HCT116 (cell line): Measurements from ENCODE around the gene LARP1. TPM values are rescaled to one million over a fixed set of nuclear protein-coding genes. Genes with fewer than 3 reads are reported as not detected.

Source experiments
- ATAC-seq: fragments of 200-7000 bp; cut with Tn5 transposase; 2 replicates; pipeline ENCODE4 v1.9.1; 2020; ENCODE audit warnings: mild to moderate bottlenecking, moderate library complexity
- BruUV-seq: library from RNA; stranded (reverse); fragments of 400-500 nt; replicated peaks from 2 replicates; lab custom pipeline; 2021; lab: Mats Ljungman, UMichigan
- CTCF ChIA-PET: fragments of 300-600 bp; sonication (Branson Sonifier 250); formaldehyde crosslinking; loops from one replicate; lab custom pipeline; 2021; ENCODE audit warnings: antibody characterized with exemption; lab: Charles Lee
- POLR2A ChIA-PET: fragments of 300-600, 350-600 bp; sonication (Branson Sonifier 250); formaldehyde crosslinking; loops from one replicate; lab custom pipeline; 2021; ENCODE audit warnings: antibody characterized with exemption; lab: Charles Lee
- RAD21 ChIA-PET, 2 experiments: fragments of 300-600 bp; sonication (Branson Sonifier 250); formaldehyde crosslinking; loops; one replicate each; lab custom pipeline; 2023; ENCODE audit warnings: low total read pairs in 2 of 2; ENCODE audit not compliant: uncharacterized antibody in 2 of 2, unreplicated experiment in 2 of 2, low non-redundant PET in 1 of 2; lab: Charles Lee
- DNase-seq: peaks from one replicate; pipeline ENCODE4 v3.0.0-alpha.2; 2010; ENCODE audit warnings: low read depth, low spot score
- H2AFZ ChIP-seq: fragments of 200-600 bp; shearing (Covaris generic), sonication (generic); 2 replicates; pipeline ENCODE4 v1.6.1; 2017; ENCODE audit warnings: low read depth, mixed run types, mixed read lengths, antibody characterized with exemption, low read length; ENCODE audit not compliant: poor library complexity, severe bottlenecking
- H3K27ac ChIP-seq: 2 replicates; pipeline ENCODE4 v1.5.1; 2012; ENCODE audit warnings: low read depth, low read length
- H3K27me3 ChIP-seq: fragments of 200-600 bp; sonication (generic); 2 replicates; pipeline ENCODE4 v1.6.1; 2016; ENCODE audit warnings: mixed run types, low read length, mixed read lengths; ENCODE audit not compliant: insufficient read depth
- H3K36me3 ChIP-seq, 2 experiments: fragments of 200-500 bp in 1 of 2; fragments of 200-600 bp in 1 of 2; sonication (Bioruptor generic) in 1 of 2; sonication (generic) in 1 of 2; 2 replicates each; pipeline versions ENCODE4 v1.5.1 to v1.6.1; 2014 to 2016; ENCODE audit warnings: low read length in 2 of 2, inconsistent platforms in 1 of 2, mixed read lengths in 1 of 2, mixed run types in 1 of 2; ENCODE audit not compliant: insufficient read depth in 2 of 2, control insufficient read depth in 1 of 2
- H3K4me1 ChIP-seq, 2 experiments: fragments of 200-600 bp in 1 of 2; sonication (generic) in 1 of 2; 2 replicates each; pipeline versions ENCODE4 v1.5.1 to v1.6.1; 2012 to 2017; ENCODE audit warnings: low read length in 2 of 2, inconsistent platforms in 1 of 2, mild to moderate bottlenecking in 1 of 2, mixed read lengths in 1 of 2, mixed run types in 1 of 2, moderate library complexity in 1 of 2; ENCODE audit not compliant: insufficient read depth in 2 of 2, control insufficient read depth in 1 of 2
- H3K4me2 ChIP-seq: fragments of 200-600 bp; sonication (generic); 2 replicates; pipeline ENCODE4 v1.6.1; 2017; ENCODE audit warnings: mixed run types, low read length, mixed read lengths
- H3K4me3 ChIP-seq, 2 experiments: fragments of 200-600 bp in 1 of 2; sonication (generic) in 1 of 2; replicated peaks in 1 of 2; 2 replicates each; pipeline ENCODE4 v1.5.1; 2011 to 2016; ENCODE audit warnings: low read length in 2 of 2, control low read depth in 1 of 2, low read depth in 1 of 2, mild to moderate bottlenecking in 1 of 2, mixed read lengths in 1 of 2, mixed run types in 1 of 2
- H3K79me2 ChIP-seq: fragments of 200-600 bp; sonication (generic); 2 replicates; pipeline ENCODE4 v1.6.1; 2017; ENCODE audit warnings: mild to moderate bottlenecking, mixed run types, low read length, moderate library complexity, mixed read lengths; ENCODE audit not compliant: insufficient read depth
- H3K9ac ChIP-seq: fragments of 200-600 bp; sonication (generic); 2 replicates; pipeline ENCODE4 v1.6.1; 2016; ENCODE audit warnings: low read length, mixed read lengths
- H3K9me2 ChIP-seq: fragments of 200-600 bp; sonication (generic), shearing (Covaris generic); 2 replicates; pipeline ENCODE4 v1.6.1; 2017; ENCODE audit warnings: mixed run types, mild to moderate bottlenecking, moderate library complexity; ENCODE audit not compliant: insufficient read depth
- H3K9me3 ChIP-seq, 2 experiments: fragments of 200-500 bp in 1 of 2; fragments of 200-600 bp in 1 of 2; sonication (Bioruptor generic) in 1 of 2; sonication (generic) in 1 of 2; 2 replicates each; pipeline ENCODE4 v1.6.1; 2014 to 2017; ENCODE audit warnings: low read length in 2 of 2, mixed read lengths in 2 of 2, inconsistent platforms in 1 of 2, low read depth in 1 of 2, mild to moderate bottlenecking in 1 of 2, mixed run types in 1 of 2, moderate library complexity in 1 of 2; ENCODE audit not compliant: control insufficient read depth in 1 of 2, insufficient read depth in 1 of 2
- H4K20me1 ChIP-seq: fragments of 200-600 bp; sonication (generic), shearing (Covaris generic); 2 replicates; pipeline ENCODE4 v1.6.1; 2017; ENCODE audit warnings: mixed run types, mild to moderate bottlenecking, moderate library complexity; ENCODE audit not compliant: insufficient read depth
- CBX3 ChIP-seq: IDR thresholded peaks from 2 replicates; pipeline ENCODE4 v1.6.1; 2012; ENCODE audit warnings: low read depth
- CEBPB ChIP-seq: IDR thresholded peaks from 2 replicates; pipeline ENCODE4 v1.6.1; 2012; ENCODE audit warnings: low read depth
- EGR1 ChIP-seq: IDR thresholded peaks from 2 replicates; pipeline ENCODE4 v1.6.1; 2012; ENCODE audit warnings: low read depth
- ELF1 ChIP-seq: IDR thresholded peaks from 2 replicates; pipeline ENCODE4 v1.6.1; 2012; ENCODE audit warnings: low read depth, borderline replicate concordance
- EZH2 ChIP-seq: fragments of 200-600 bp; sonication (generic); IDR thresholded peaks from 2 replicates; pipeline ENCODE4 v1.6.1; 2017; ENCODE audit warnings: antibody characterized with exemption, mixed run types
- EZH2phosphoT487 ChIP-seq: fragments of 200-600 bp; IDR thresholded peaks from 2 replicates; pipeline ENCODE4 v1.6.1; 2018; ENCODE audit warnings: antibody characterized with exemption, borderline replicate concordance
- FOSL1 ChIP-seq: IDR thresholded peaks from 2 replicates; pipeline ENCODE4 v1.6.1; 2012; ENCODE audit warnings: low read depth
- JUND ChIP-seq: IDR thresholded peaks from 2 replicates; pipeline ENCODE4 v1.6.1; 2012
- POLR2A ChIP-seq: IDR thresholded peaks from 2 replicates; pipeline ENCODE4 v1.7.0; 2011; ENCODE audit warnings: borderline replicate concordance; ENCODE audit not compliant: insufficient read depth, insufficient read length; ENCODE audit errors: extremely low read depth
- POLR2AphosphoS5 ChIP-seq: IDR thresholded peaks from 2 replicates; pipeline ENCODE4 v1.6.1; 2011; ENCODE audit warnings: mild to moderate bottlenecking, low read depth, low read length, moderate library complexity
- RAD21 ChIP-seq: IDR thresholded peaks from 2 replicates; pipeline ENCODE4 v1.6.1; 2012; ENCODE audit warnings: low read depth, mild to moderate bottlenecking
- SIN3A ChIP-seq: IDR thresholded peaks from 2 replicates; pipeline ENCODE4 v1.6.1; 2012; ENCODE audit warnings: low read depth
- SP1 ChIP-seq: IDR thresholded peaks from 2 replicates; pipeline ENCODE4 v1.6.1; 2012; ENCODE audit warnings: low read depth
- SRF ChIP-seq: IDR thresholded peaks from 2 replicates; pipeline ENCODE4 v1.6.1; 2012; ENCODE audit warnings: low read depth
- TCF7L2 ChIP-seq: IDR thresholded peaks from 2 replicates; pipeline ENCODE4 v1.7.0; 2011; ENCODE audit warnings: borderline replicate concordance, inconsistent platforms; ENCODE audit not compliant: insufficient read depth, insufficient read length; ENCODE audit errors: extremely low read depth
- YY1 ChIP-seq: IDR thresholded peaks from 2 replicates; pipeline ENCODE4 v1.6.1; 2011; ENCODE audit warnings: low read length, low read depth, moderate library complexity, mild to moderate bottlenecking; ENCODE audit not compliant: insufficient replicate concordance; ENCODE audit errors: extremely low read depth
- ZNF274 ChIP-seq: fragments of 200-500 bp; sonication (Bioruptor generic); IDR thresholded peaks from 2 replicates; pipeline ENCODE4 v1.6.1; 2014; ENCODE audit warnings: mild to moderate bottlenecking, low read depth, low read length, inconsistent platforms
- intact Hi-C: fragments of 100-400 bp; cut with micrococcal nuclease; formaldehyde crosslinking; loops from 2 replicates; pipeline ENCODE4 v1.10.0; 2022
- total RNA-seq: library from RNA; stranded (reverse); gene quantifications from one replicate; pipeline ENCODE4 v1.2.1, GENCODE V29; 2021; ENCODE audit not compliant: unreplicated experiment
- TF ChIP-seq, protein P1 (sequence below): IDR thresholded peaks from 2 replicates; pipeline ENCODE4 v1.6.1; 2012
- TF ChIP-seq, protein P2 (sequence below): IDR thresholded peaks from 2 replicates; pipeline ENCODE4 v1.6.1; 2011; ENCODE audit warnings: mild to moderate bottlenecking, low read length, moderate library complexity; ENCODE audit not compliant: insufficient replicate concordance; ENCODE audit errors: extremely low read depth
- TF ChIP-seq, protein P3 (sequence below), 3 experiments: fragments of 200-600 bp in 1 of 3; sonication (generic) in 1 of 3; IDR thresholded peaks in 2 of 3; conservative IDR thresholded peaks in 1 of 3; 2 replicates each; pipeline ENCODE4 v1.5.1; 2012 to 2017; ENCODE audit warnings: low read depth in 2 of 3, low read length in 2 of 3, antibody characterized with exemption in 1 of 3, borderline replicate concordance in 1 of 3, control low read depth in 1 of 3, mild to moderate bottlenecking in 1 of 3, mixed read lengths in 1 of 3, mixed run types in 1 of 3, moderate library complexity in 1 of 3; ENCODE audit not compliant: insufficient read depth in 1 of 3

Gene LARP1
- total RNA-seq, 1 experiment from 2014 or later = 201 TPM

DNA sequence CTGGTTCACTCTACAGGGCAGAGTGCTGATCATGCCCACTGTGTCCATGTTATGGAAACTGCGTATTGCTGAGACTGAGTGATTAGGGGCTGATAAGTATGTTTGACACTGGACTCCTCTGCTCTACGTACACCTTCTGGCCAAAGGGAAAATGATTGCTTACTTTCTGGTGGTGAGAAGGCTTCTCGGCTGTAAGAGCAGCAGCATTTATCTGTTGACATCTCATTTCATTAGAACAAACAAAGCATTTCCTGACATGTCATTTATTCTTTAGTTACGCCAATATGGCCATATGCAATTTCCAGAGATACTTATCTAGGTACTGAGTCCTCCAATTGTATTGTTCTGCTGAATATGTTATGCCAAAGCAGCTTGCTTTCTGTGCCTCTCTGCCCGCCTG, 89.6 kb downstream of the LARP1 start:
- Histone ChIP-seq H3K4me3 (no peak overlapping the region), H4K20me1 (no peaks in the 10 kb centered on the region), H3K9me2 (no peaks in the 10 kb centered on the region), H3K9me3 (no peaks in the 10 kb centered on the region), H3K79me2 (no peaks in the 10 kb centered on the region), H3K9ac (no peak overlapping the region), H3K4me1 (no peaks in the 10 kb centered on the region; a peak in 1 of 4 replicates), H3K27me3 (no peaks in the 10 kb centered on the region), H3K4me2 (no peak overlapping the region), H2AFZ (no peak overlapping the region), H3K36me3 (no peaks in the 10 kb centered on the region), H3K27ac (no peak overlapping the region)
- ChIA-PET RAD21 (no interaction called here), POLR2A (no interaction called here), CTCF (no interaction called here)
- intact Hi-C loops = no loop called here
- no peak for TF ChIP-seq SIN3A
- TF ChIP-seq EGR1 = no peak
- no peak for TF ChIP-seq JUND
- TF ChIP-seq FOSL1 = no peak
- no peak for TF ChIP-seq ZNF274
- TF ChIP-seq CBX3 = no peak
- TF ChIP-seq YY1 = no peak
- TF ChIP-seq POLR2AphosphoS5 = no peak
- TF ChIP-seq CEBPB = no peak
- TF ChIP-seq, protein P1, sequence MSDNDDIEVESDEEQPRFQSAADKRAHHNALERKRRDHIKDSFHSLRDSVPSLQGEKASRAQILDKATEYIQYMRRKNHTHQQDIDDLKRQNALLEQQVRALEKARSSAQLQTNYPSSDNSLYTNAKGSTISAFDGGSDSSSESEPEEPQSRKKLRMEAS = no peak
- TF ChIP-seq EZH2phosphoT487 = no peak
- no peak for TF ChIP-seq EZH2
- no peak for TF ChIP-seq TCF7L2
- TF ChIP-seq, protein P2, sequence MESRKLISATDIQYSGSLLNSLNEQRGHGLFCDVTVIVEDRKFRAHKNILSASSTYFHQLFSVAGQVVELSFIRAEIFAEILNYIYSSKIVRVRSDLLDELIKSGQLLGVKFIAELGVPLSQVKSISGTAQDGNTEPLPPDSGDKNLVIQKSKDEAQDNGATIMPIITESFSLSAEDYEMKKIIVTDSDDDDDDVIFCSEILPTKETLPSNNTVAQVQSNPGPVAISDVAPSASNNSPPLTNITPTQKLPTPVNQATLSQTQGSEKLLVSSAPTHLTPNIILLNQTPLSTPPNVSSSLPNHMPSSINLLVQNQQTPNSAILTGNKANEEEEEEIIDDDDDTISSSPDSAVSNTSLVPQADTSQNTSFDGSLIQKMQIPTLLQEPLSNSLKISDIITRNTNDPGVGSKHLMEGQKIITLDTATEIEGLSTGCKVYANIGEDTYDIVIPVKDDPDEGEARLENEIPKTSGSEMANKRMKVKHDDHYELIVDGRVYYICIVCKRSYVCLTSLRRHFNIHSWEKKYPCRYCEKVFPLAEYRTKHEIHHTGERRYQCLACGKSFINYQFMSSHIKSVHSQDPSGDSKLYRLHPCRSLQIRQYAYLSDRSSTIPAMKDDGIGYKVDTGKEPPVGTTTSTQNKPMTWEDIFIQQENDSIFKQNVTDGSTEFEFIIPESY = no peak
- no peak for TF ChIP-seq SRF
- no peak for TF ChIP-seq POLR2A
- TF ChIP-seq, protein P3, sequence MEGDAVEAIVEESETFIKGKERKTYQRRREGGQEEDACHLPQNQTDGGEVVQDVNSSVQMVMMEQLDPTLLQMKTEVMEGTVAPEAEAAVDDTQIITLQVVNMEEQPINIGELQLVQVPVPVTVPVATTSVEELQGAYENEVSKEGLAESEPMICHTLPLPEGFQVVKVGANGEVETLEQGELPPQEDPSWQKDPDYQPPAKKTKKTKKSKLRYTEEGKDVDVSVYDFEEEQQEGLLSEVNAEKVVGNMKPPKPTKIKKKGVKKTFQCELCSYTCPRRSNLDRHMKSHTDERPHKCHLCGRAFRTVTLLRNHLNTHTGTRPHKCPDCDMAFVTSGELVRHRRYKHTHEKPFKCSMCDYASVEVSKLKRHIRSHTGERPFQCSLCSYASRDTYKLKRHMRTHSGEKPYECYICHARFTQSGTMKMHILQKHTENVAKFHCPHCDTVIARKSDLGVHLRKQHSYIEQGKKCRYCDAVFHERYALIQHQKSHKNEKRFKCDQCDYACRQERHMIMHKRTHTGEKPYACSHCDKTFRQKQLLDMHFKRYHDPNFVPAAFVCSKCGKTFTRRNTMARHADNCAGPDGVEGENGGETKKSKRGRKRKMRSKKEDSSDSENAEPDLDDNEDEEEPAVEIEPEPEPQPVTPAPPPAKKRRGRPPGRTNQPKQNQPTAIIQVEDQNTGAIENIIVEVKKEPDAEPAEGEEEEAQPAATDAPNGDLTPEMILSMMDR (IDR thresholded peaks at IDR 0.05 in 2 of 3, conservative IDR thresholded peaks at IDR 0.05 in 1 of 3; ENCODE audit: borderline replicate concordance in 1 of 3, insufficient read depth in 1 of 3, low read depth in 2 of 3, low read length in 2 of 3) = no peak
- TF ChIP-seq SP1 = no peak
- TF ChIP-seq RAD21 = no peak
- TF ChIP-seq ELF1 = no peak
- ATAC-seq (no peak), DNase-seq (no peak)
- BruUV-seq = no TSS peak
